Measurements from ENCODE around the gene PRRT4. TPM values are rescaled to one million over a fixed set of nuclear protein-coding genes. Genes with fewer than 3 reads are reported as not detected.

PRRT4 gene
- total RNA-seq, 1 donor from 2014 or later: 9.5 TPM

GRCh38 chr7:128404143-128404681 is 42.7 kb upstream of the PRRT4 start:
- peaks cover 9% of the 10 kb centered on the region for H3K36me3 Mint-ChIP-seq
- no peaks in the 10 kb centered on the region for H3K27me3 Mint-ChIP-seq (ENCODE audit: low read depth)
- H3K4me1 Mint-ChIP-seq: peaks cover 33% of the 10 kb centered on the region
- TF ChIP-seq CTCF (IDR thresholded peaks at IDR 0.05; ENCODE audit: unreplicated experiment): no peak
- H3K27ac Mint-ChIP-seq: no peak overlapping the region
- H3K4me3 Mint-ChIP-seq: peak overlapping the region; percentile 54
- H3K9me3 Mint-ChIP-seq: no peaks in the 10 kb centered on the region
- DNase-seq (ENCODE audit: low spot score in 2 of 2, unreplicated experiment in 2 of 2): no peak

GRCh38 chr7:128403676-128404075 is 42.2 kb upstream of the PRRT4 start:
- H3K4me3 Mint-ChIP-seq: peak overlapping the region; percentile 54
- peaks cover 9% of the 10 kb centered on the region for H3K36me3 Mint-ChIP-seq
- peaks cover 28% of the 10 kb centered on the region for H3K4me1 Mint-ChIP-seq
- TF ChIP-seq CTCF (IDR thresholded peaks at IDR 0.05; ENCODE audit: unreplicated experiment): no peak
- no peak overlapping the region for H3K27ac Mint-ChIP-seq
- no peak for DNase-seq (ENCODE audit: low spot score in 2 of 2, unreplicated experiment in 2 of 2)
- no peaks in the 10 kb centered on the region for H3K27me3 Mint-ChIP-seq (ENCODE audit: low read depth)
- no peaks in the 10 kb centered on the region for H3K9me3 Mint-ChIP-seq

- H3K4me1 Mint-ChIP-seq: peaks cover 18% of the 10 kb centered on the region
- no peak for DNase-seq (ENCODE audit: low spot score in 2 of 2, unreplicated experiment in 2 of 2)
- no peaks in the 10 kb centered on the region for H3K27me3 Mint-ChIP-seq (ENCODE audit: low read depth)
- H3K36me3 Mint-ChIP-seq: peaks cover 18% of the 10 kb centered on the region
- no peaks in the 10 kb centered on the region for H3K9me3 Mint-ChIP-seq
- H3K27ac Mint-ChIP-seq: no peak overlapping the region
- H3K4me3 Mint-ChIP-seq: no peak overlapping the region
- no peak for TF ChIP-seq CTCF (IDR thresholded peaks at IDR 0.05; ENCODE audit: unreplicated experiment)
Observed at GRCh38 chr7:128402356-128402755, 40.9 kb upstream of the PRRT4 start.

GRCh38 chr7:128400566-128400965 is 39.1 kb upstream of the PRRT4 start:
- Mint-ChIP-seq H3K9me3 (no peaks in the 10 kb centered on the region), H3K4me1 (peaks cover 12% of the 10 kb centered on the region), H3K4me3 (no peak overlapping the region), H3K27ac (no peak overlapping the region), H3K27me3 (ENCODE audit: low read depth) (no peaks in the 10 kb centered on the region), H3K36me3 (peaks cover 23% of the 10 kb centered on the region)
- TF ChIP-seq CTCF (IDR thresholded peaks at IDR 0.05; ENCODE audit: unreplicated experiment): no peak
- no peak for DNase-seq (ENCODE audit: low spot score in 2 of 2, unreplicated experiment in 2 of 2)

GRCh38 chr7:128399991-128400390 is 38.5 kb upstream of the PRRT4 start:
- Mint-ChIP-seq H3K9me3 (no peaks in the 10 kb centered on the region), H3K4me3 (no peak overlapping the region), H3K36me3 (peaks cover 23% of the 10 kb centered on the region), H3K4me1 (peaks cover 10% of the 10 kb centered on the region), H3K27me3 (ENCODE audit: low read depth) (no peaks in the 10 kb centered on the region), H3K27ac (no peak overlapping the region)
- DNase-seq (ENCODE audit: low spot score in 2 of 2, unreplicated experiment in 2 of 2): no peak
- no peak for TF ChIP-seq CTCF (IDR thresholded peaks at IDR 0.05; ENCODE audit: unreplicated experiment)

- DNase-seq (ENCODE audit: low spot score in 2 of 2, unreplicated experiment in 2 of 2): no peak
- Mint-ChIP-seq H3K27ac (no peak overlapping the region), H3K36me3 (peaks cover 23% of the 10 kb centered on the region), H3K4me1 (no peaks in the 10 kb centered on the region), H3K4me3 (no peak overlapping the region), H3K27me3 (ENCODE audit: low read depth) (no peaks in the 10 kb centered on the region), H3K9me3 (no peaks in the 10 kb centered on the region)
- TF ChIP-seq CTCF (IDR thresholded peaks at IDR 0.05; ENCODE audit: unreplicated experiment): peak; percentile 61
Observed at GRCh38 chr7:128398841-128399135, 37.3 kb upstream of the PRRT4 start.
